Neural cell (in vitro differentiated cells): Measurements from ENCODE around the gene REC8. TPM values are rescaled to one million over a fixed set of nuclear protein-coding genes. Genes with fewer than 3 reads are reported as not detected.

ENCODE experiments used
- H2AFZ ChIP-seq: fragments of 200-600, 300-800 bp; sonication (generic), shearing (Covaris generic); 2 replicates; pipeline ENCODE4 v1.6.0; 2014; ENCODE audit warnings: low read depth, mild to moderate bottlenecking, antibody characterized with exemption, low read length, moderate library complexity
- H3F3A ChIP-seq: fragments of 200-600 bp; shearing (Covaris generic); 2 replicates; pipeline ENCODE4 v1.6.1; 2016; ENCODE audit warnings: mild to moderate bottlenecking, moderate library complexity, mixed read lengths, antibody characterized with exemption, low read length; ENCODE audit not compliant: insufficient read depth, poor library complexity, severe bottlenecking
- H3K27ac ChIP-seq: fragments of 200-600, 300-800 bp; sonication (generic), shearing (Covaris generic); 2 replicates; pipeline ENCODE4 v1.5.1; 2014; ENCODE audit warnings: mild to moderate bottlenecking, low read length, moderate library complexity
- H3K27me3 ChIP-seq: fragments of 300-800, 200-600 bp; sonication (generic), shearing (Covaris generic); 2 replicates; pipeline ENCODE4 v1.6.0; 2014; ENCODE audit warnings: mild to moderate bottlenecking, low read depth, low read length, moderate library complexity; ENCODE audit not compliant: insufficient read depth
- H3K36me3 ChIP-seq: fragments of 300-800, 200-600 bp; sonication (generic), shearing (Covaris generic); 2 replicates; pipeline ENCODE4 v1.5.1; 2014; ENCODE audit warnings: mild to moderate bottlenecking, antibody characterized with exemption, low read length, moderate library complexity; ENCODE audit not compliant: insufficient read depth
- H3K4me2 ChIP-seq: fragments of 300-800, 200-600 bp; sonication (generic), shearing (Covaris generic); 2 replicates; pipeline ENCODE4 v1.6.0; 2014; ENCODE audit warnings: mild to moderate bottlenecking, low read length
- H3K4me3 ChIP-seq: fragments of 300-800, 200-600 bp; sonication (generic), shearing (Covaris generic); 2 replicates; pipeline ENCODE4 v1.5.1; 2014; ENCODE audit warnings: mild to moderate bottlenecking, low read length, moderate library complexity
- H3K79me2 ChIP-seq: fragments of 200-600 bp; shearing (Covaris generic); replicated peaks from 2 replicates; pipeline ENCODE4 v1.6.0; 2014; ENCODE audit warnings: mild to moderate bottlenecking, low read length, moderate library complexity; ENCODE audit not compliant: insufficient read depth
- H3K9ac ChIP-seq: fragments of 300-800, 200-600 bp; sonication (generic), shearing (Covaris generic); 2 replicates; pipeline ENCODE4 v1.6.1; 2016; ENCODE audit warnings: mild to moderate bottlenecking, low read length, mixed read lengths
- H3K9me2 ChIP-seq: fragments of 200-600 bp; shearing (Covaris generic); 2 replicates; pipeline ENCODE4 v1.6.1; 2016; ENCODE audit warnings: mild to moderate bottlenecking, low read length, mixed read lengths; ENCODE audit not compliant: insufficient read depth
- H3K9me3 ChIP-seq: fragments of 200-600, 300-800 bp; sonication (generic), shearing (Covaris generic); 2 replicates; pipeline ENCODE4 v1.6.1; 2016; ENCODE audit warnings: mild to moderate bottlenecking, mixed run types, low read length, moderate library complexity, mixed read lengths
- H4K20me1 ChIP-seq: fragments of 200-600 bp; shearing (Covaris generic); 2 replicates; pipeline ENCODE4 v1.6.1; 2016; ENCODE audit warnings: mild to moderate bottlenecking, mixed run types; ENCODE audit not compliant: insufficient read depth
- CTCF ChIP-seq: fragments of 450-650 bp; IDR thresholded peaks from 2 replicates; pipeline ENCODE4 v1.5.1; 2014; ENCODE audit warnings: antibody characterized with exemption, mild to moderate bottlenecking, moderate library complexity; ENCODE audit not compliant: poor library complexity, severe bottlenecking
- EP300 ChIP-seq: fragments of 450-650 bp; conservative IDR thresholded peaks from 2 replicates; pipeline ENCODE4 v1.6.1; 2014; ENCODE audit warnings: antibody characterized with exemption, mild to moderate bottlenecking, moderate library complexity; ENCODE audit not compliant: poor library complexity, severe bottlenecking
- EZH2 ChIP-seq: fragments of 200-600, 300-800 bp; shearing (Covaris generic), sonication (generic); IDR thresholded peaks from 2 replicates; pipeline ENCODE4 v1.6.1; 2014; ENCODE audit warnings: antibody characterized with exemption, low read length, borderline replicate concordance, mild to moderate bottlenecking; ENCODE audit not compliant: insufficient read depth, poor library complexity, severe bottlenecking
- MXI1 ChIP-seq: fragments of 450-650 bp; conservative IDR thresholded peaks from 2 replicates; pipeline ENCODE4 v1.6.1; 2014; ENCODE audit warnings: antibody characterized with exemption, mild to moderate bottlenecking; ENCODE audit not compliant: poor library complexity, severe bottlenecking
- POLR2AphosphoS5 ChIP-seq: IDR thresholded peaks from 2 replicates; pipeline ENCODE4 v1.6.1; 2012
- RAD21 ChIP-seq: fragments of 450-650 bp; conservative IDR thresholded peaks from 2 replicates; pipeline ENCODE4 v1.6.1; 2014; ENCODE audit warnings: antibody characterized with exemption, mild to moderate bottlenecking, moderate library complexity
- REST ChIP-seq: IDR thresholded peaks from 2 replicates; pipeline ENCODE4 v1.6.1; 2012; ENCODE audit warnings: borderline replicate concordance
- SMC3 ChIP-seq: fragments of 450-650 bp; conservative IDR thresholded peaks from 2 replicates; pipeline ENCODE4 v1.6.1; 2014; ENCODE audit warnings: antibody characterized with exemption, mild to moderate bottlenecking, moderate library complexity; ENCODE audit not compliant: poor library complexity
- TAF1 ChIP-seq: IDR thresholded peaks from 2 replicates; pipeline ENCODE4 v1.6.1; 2012; ENCODE audit warnings: low read depth
- polyA plus RNA-seq: library from polyadenylated mRNA; depleted of rRNA; stranded (reverse); fragments of >200 nt; gene quantifications from 2 replicates; pipeline ENCODE4 v1.2.3, GENCODE V29; 2014

REC8 gene
- polyA plus RNA-seq, 1 donor from 2014 or later: 18.5 TPM

DNA sequence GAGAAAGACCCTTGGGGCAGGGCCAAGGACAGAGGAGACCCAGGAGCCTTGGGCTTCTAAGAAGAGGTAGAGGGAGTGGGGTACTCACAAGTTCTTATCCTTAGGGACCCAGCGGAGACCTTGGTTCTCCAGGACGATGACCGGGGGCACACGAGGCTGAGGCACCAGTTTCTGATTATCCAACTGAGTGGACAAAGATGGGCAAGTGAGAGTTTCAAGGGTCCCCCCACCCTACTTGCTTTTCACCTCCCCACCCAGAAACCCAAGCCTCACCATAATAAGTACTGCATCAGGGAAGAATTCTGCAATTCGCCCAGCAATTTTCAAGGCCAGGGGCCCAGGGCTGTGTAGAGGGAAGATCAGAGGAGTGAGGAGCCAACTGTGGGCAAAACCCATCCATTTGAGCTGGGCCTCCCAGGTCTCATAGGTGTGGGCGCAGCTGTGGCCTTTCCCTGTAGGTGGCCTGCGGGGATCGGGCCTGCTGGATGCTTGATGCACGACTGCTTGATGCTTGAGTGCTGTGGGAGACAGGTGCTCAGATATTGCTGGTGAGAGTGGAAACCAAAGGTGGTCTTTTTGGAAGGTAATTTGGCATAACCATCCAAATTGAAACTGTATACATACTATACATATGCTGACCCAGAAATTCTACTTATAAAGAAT, 32.5 kb upstream of the REC8 start:
- H3K4me3 ChIP-seq: peak overlapping the region; percentile 90

More for the DNA sequence above, 32.5 kb upstream of the REC8 start:
- Histone ChIP-seq H3K27ac (no peak overlapping the region), H3K36me3 (no peaks in the 10 kb centered on the region), H3K4me2 (peak overlapping the region; percentile 34), H3K79me2 (peaks cover 10% of the 10 kb centered on the region), H2AFZ (no peak overlapping the region), H3K9me2 (no peaks in the 10 kb centered on the region), H3K27me3 (no peaks in the 10 kb centered on the region), H3K9ac (no peak overlapping the region), H4K20me1 (no peaks in the 10 kb centered on the region), H3F3A (peaks cover 11% of the 10 kb centered on the region), H3K9me3 (no peaks in the 10 kb centered on the region)
- TF ChIP-seq SMC3 (no peak), REST (no peak), CTCF (no peak), RAD21 (no peak), MXI1 (no peak), POLR2AphosphoS5 (no peak), TAF1 (no peak), EP300 (no peak), EZH2 (no peak)
